SU-DHL-6 (cell line): ENCODE data around the gene COL7A1.

Experiments used
- H2AFZ ChIP-seq: fragments of 200-600 bp; sonication (generic); 2 replicates; pipeline ENCODE4 v1.6.1; 2014; ENCODE audit warnings: low read depth, mild to moderate bottlenecking, moderate library complexity, mixed read lengths, antibody characterized with exemption, low read length; ENCODE audit not compliant: severe bottlenecking
- H3F3A ChIP-seq: fragments of 200-600 bp; shearing (Covaris generic); 2 replicates; pipeline ENCODE4 v1.6.0; 2016; ENCODE audit warnings: antibody characterized with exemption, mild to moderate bottlenecking; ENCODE audit not compliant: insufficient read depth
- H3K27ac ChIP-seq: fragments of 200-600 bp; sonication (generic); 2 replicates; pipeline ENCODE4 v1.5.1; 2016; ENCODE audit warnings: low read depth, mild to moderate bottlenecking, low read length, moderate library complexity, mixed read lengths
- H3K27me3 ChIP-seq: fragments of 200-600 bp; sonication (generic), shearing (Covaris generic); 2 replicates; pipeline ENCODE4 v1.6.0; 2014; ENCODE audit warnings: mild to moderate bottlenecking, low read length
- H3K36me3 ChIP-seq: fragments of 200-600 bp; sonication (generic); 2 replicates; pipeline ENCODE4 v1.6.1; 2014; ENCODE audit warnings: mild to moderate bottlenecking, low read length, mixed read lengths
- H3K4me2 ChIP-seq: fragments of 300-600, 200-600 bp; shearing (Covaris generic), sonication (generic); 2 replicates; pipeline ENCODE4 v1.6.0; 2014; ENCODE audit warnings: low read length, low read depth, mild to moderate bottlenecking; ENCODE audit not compliant: poor library complexity, severe bottlenecking
- H3K4me3 ChIP-seq: fragments of 200-600 bp; sonication (generic); 2 replicates; pipeline ENCODE4 v1.5.1; 2014; ENCODE audit warnings: antibody characterized with exemption, low read length, mild to moderate bottlenecking, mixed read lengths; ENCODE audit not compliant: insufficient read depth, poor library complexity, severe bottlenecking
- H3K79me2 ChIP-seq: fragments of 200-600 bp; sonication (generic); 2 replicates; pipeline ENCODE4 v1.6.1; 2014; ENCODE audit warnings: mild to moderate bottlenecking, low read length, moderate library complexity; ENCODE audit not compliant: insufficient read depth
- H3K9ac ChIP-seq: fragments of 200-600 bp; sonication (generic); 2 replicates; pipeline ENCODE4 v1.7.0; 2014; ENCODE audit warnings: mild to moderate bottlenecking, low read length
- H3K9me2 ChIP-seq: fragments of 200-600 bp; sonication (generic); replicated peaks from 2 replicates; pipeline ENCODE4 v1.6.1; 2014; ENCODE audit warnings: low read length; ENCODE audit not compliant: insufficient read depth
- H3K9me3 ChIP-seq: fragments of 200-600 bp; sonication (generic); 2 replicates; pipeline ENCODE4 v1.6.1; 2014; ENCODE audit warnings: low read length, mixed read lengths; ENCODE audit not compliant: insufficient read depth
- H4K20me1 ChIP-seq: fragments of 200-600 bp; sonication (generic); 2 replicates; pipeline ENCODE4 v1.6.1; 2014; ENCODE audit warnings: low read depth, mild to moderate bottlenecking, antibody characterized with exemption, low read length, moderate library complexity, mixed read lengths
- EZH2phosphoT487 ChIP-seq: fragments of 200-600 bp; sonication (generic), shearing (Covaris generic); conservative IDR thresholded peaks from 2 replicates; pipeline ENCODE4 v1.6.1; 2018; ENCODE audit warnings: mild to moderate bottlenecking, antibody characterized with exemption, low read length, moderate library complexity, mixed read lengths
- TF ChIP-seq, protein P1 (sequence below): fragments of 200-600 bp; sonication (generic); IDR thresholded peaks from one replicate; pipeline ENCODE4 v1.5.1; 2017; ENCODE audit warnings: antibody characterized with exemption, mild to moderate bottlenecking, low read length, moderate library complexity; ENCODE audit not compliant: insufficient read depth, poor library complexity, severe bottlenecking

The COL7A1 gene

DNA sequence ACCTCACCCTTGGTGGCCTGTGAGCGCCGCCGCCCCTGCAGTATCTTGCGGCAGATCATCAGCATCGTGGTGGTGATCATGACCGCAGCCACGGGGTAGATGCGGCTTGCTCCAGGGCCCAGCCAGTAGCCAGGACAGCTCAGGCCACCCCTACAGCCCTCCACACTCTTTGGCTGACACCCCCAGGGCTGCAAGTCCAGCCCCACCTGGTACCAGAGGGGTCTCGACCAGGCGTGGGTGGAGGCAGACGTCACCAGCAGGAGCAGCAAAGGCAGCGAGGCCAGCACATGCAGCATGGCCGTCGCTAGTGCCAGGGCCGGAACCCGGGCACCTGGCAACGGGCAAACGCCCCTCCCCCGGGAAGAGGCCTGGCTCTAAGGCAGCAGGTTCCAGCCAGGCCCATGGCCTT lies 26.3 kb upstream of the COL7A1 start, which contains the start of gene TMEM89:
TSS of gene TMEM89 (minus strand) at position 309 of the 409 bp plus-strand sequence. CDS start at position 296, 13 bp downstream.
- no peaks in the 10 kb centered on the region for H3K36me3 ChIP-seq
- no peaks in the 10 kb centered on the region for H3F3A ChIP-seq
- H3K4me3 ChIP-seq, result no peak within 1 kb of the TSS
- H3K27me3 ChIP-seq, result no peaks in the 10 kb centered on the region
- no peak within 1 kb of the TSS for H2AFZ ChIP-seq
- no peak within 1 kb of the TSS for H3K9ac ChIP-seq
- no peaks in the 10 kb centered on the region for H3K79me2 ChIP-seq
- no peak for TF ChIP-seq EZH2phosphoT487
- TF ChIP-seq, protein P1, sequence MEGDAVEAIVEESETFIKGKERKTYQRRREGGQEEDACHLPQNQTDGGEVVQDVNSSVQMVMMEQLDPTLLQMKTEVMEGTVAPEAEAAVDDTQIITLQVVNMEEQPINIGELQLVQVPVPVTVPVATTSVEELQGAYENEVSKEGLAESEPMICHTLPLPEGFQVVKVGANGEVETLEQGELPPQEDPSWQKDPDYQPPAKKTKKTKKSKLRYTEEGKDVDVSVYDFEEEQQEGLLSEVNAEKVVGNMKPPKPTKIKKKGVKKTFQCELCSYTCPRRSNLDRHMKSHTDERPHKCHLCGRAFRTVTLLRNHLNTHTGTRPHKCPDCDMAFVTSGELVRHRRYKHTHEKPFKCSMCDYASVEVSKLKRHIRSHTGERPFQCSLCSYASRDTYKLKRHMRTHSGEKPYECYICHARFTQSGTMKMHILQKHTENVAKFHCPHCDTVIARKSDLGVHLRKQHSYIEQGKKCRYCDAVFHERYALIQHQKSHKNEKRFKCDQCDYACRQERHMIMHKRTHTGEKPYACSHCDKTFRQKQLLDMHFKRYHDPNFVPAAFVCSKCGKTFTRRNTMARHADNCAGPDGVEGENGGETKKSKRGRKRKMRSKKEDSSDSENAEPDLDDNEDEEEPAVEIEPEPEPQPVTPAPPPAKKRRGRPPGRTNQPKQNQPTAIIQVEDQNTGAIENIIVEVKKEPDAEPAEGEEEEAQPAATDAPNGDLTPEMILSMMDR, result no peak
- no peaks in the 10 kb centered on the region for H3K9me2 ChIP-seq
- H4K20me1 ChIP-seq, result no peaks in the 10 kb centered on the region
- H3K9me3 ChIP-seq, result peaks cover 11% of the 10 kb centered on the region; the same call in 1 of the 2 replicates
- H3K27ac ChIP-seq, result no peak within 1 kb of the TSS
- H3K4me2 ChIP-seq, result no peak within 1 kb of the TSS

- Histone ChIP-seq H3K4me2 (no peak overlapping the region), H3F3A (no peaks in the 10 kb centered on the region), H3K79me2 (no peaks in the 10 kb centered on the region), H3K9ac (no peak overlapping the region), H3K36me3 (no peaks in the 10 kb centered on the region), H3K4me3 (no peak overlapping the region), H3K27ac (no peak overlapping the region), H3K9me3 (peaks cover 11% of the 10 kb centered on the region; the same call in 1 of the 2 replicates), H3K27me3 (no peaks in the 10 kb centered on the region), H4K20me1 (no peaks in the 10 kb centered on the region), H3K9me2 (no peaks in the 10 kb centered on the region), H2AFZ (no peak overlapping the region)
- TF ChIP-seq, protein P1, result no peak
- TF ChIP-seq EZH2phosphoT487, result no peak
Measured at GRCh38 chr3:48619541-48620524, 24.7 kb upstream of the COL7A1 start.

DNA sequence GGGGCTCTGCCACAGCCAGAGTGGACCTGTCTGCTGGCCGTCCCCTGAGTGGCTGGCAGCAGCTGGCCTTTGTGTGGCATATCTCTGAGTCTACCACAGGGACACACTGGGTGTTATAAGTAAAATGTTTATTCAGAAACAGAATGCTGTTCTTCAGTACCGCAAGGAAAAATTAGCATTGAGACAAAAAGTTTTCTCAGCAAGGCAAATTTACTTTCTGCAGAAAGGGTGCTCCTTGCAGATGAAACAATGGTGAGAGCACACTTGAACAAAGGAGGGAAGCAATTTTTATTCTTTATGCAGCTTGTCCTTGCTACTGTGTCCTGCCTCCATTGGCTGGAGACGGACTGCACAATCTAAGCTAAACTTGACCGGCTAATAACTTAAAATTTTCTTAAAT lies 22.4 kb upstream of the COL7A1 start:
- H3K4me2 ChIP-seq, result no peak overlapping the region

More for the DNA sequence above, 22.4 kb upstream of the COL7A1 start:
- no peak overlapping the region for H3K27ac ChIP-seq
- no peaks in the 10 kb centered on the region for H4K20me1 ChIP-seq
- H3K79me2 ChIP-seq, result no peaks in the 10 kb centered on the region
- peaks cover 11% of the 10 kb centered on the region; the same call in 1 of the 2 replicates for H3K9me3 ChIP-seq
- no peaks in the 10 kb centered on the region for H3K36me3 ChIP-seq
- TF ChIP-seq EZH2phosphoT487, result no peak
- TF ChIP-seq, protein P1, result no peak
- no peaks in the 10 kb centered on the region for H3K9me2 ChIP-seq
- no peaks in the 10 kb centered on the region for H3F3A ChIP-seq
- no peaks in the 10 kb centered on the region for H3K27me3 ChIP-seq
- no peak overlapping the region for H2AFZ ChIP-seq
- no peak overlapping the region for H3K4me3 ChIP-seq
- H3K9ac ChIP-seq, result no peak overlapping the region
